BJ (cell line): ENCODE data around the gene UXS1. TPM values are rescaled to one million over a fixed set of nuclear protein-coding genes. Genes with fewer than 3 reads are reported as not detected.
"Not testable (repeated sequence)": the region's sequence is repeated elsewhere in the genome, so short reads cannot be mapped to it uniquely, and the experiment has no call there.

ENCODE experiments used
- CTCF ChIA-PET: fragments of 350-600 bp; formaldehyde crosslinking; extraction: SDS; loops from one replicate; lab custom pipeline; 2021; ENCODE audit warnings: antibody characterized with exemption, inconsistent platforms; lab: Yijun Ruan, JAX
- POLR2A ChIA-PET: fragments of 300-600 bp; sonication (Branson Sonifier 250); formaldehyde crosslinking; extraction: SDS; loops from one replicate; lab custom pipeline; 2021; ENCODE audit warnings: antibody characterized with exemption; lab: Charles Lee
- DNase-seq: peaks from one replicate; pipeline ENCODE4 v3.0.0-alpha.2; 2011; ENCODE audit warnings: low read depth
- H3K27me3 ChIP-seq: 2 replicates; pipeline ENCODE4 v1.6.0; 2011; ENCODE audit warnings: low read length; ENCODE audit not compliant: control insufficient read depth, insufficient read depth
- H3K36me3 ChIP-seq: 2 replicates; pipeline ENCODE4 v1.5.1; 2011; ENCODE audit warnings: low read length; ENCODE audit not compliant: control insufficient read depth, insufficient read depth
- H3K4me3 ChIP-seq: 2 replicates; pipeline ENCODE4 v1.5.1; 2011; ENCODE audit warnings: low read depth, mild to moderate bottlenecking, control low read depth, low read length
- polyA minus RNA-seq: library from RNA; depleted of rRNA, polyadenylated mRNA; stranded (reverse); fragments of >200 nt; gene quantifications from 2 replicates; pipeline ENCODE4 v1.2.3, GENCODE V29; 2011; rRNA and poly(A)+ RNA removed
- polyA plus RNA-seq: library from polyadenylated mRNA; depleted of rRNA; stranded (reverse); fragments of >200 nt; gene quantifications from 2 replicates; pipeline ENCODE4 v1.2.3, GENCODE V29; 2011; rRNA removed
- TF ChIP-seq, protein P1 (sequence below): IDR thresholded peaks from 2 replicates; pipeline ENCODE4 v1.5.1; 2011; ENCODE audit warnings: low read depth, mild to moderate bottlenecking, control low read depth, inconsistent platforms, low read length, moderate library complexity; ENCODE audit not compliant: insufficient read depth

UXS1 gene
- polyA plus RNA-seq, result 39.9 and 46.3 TPM in 2 replicates
- polyA minus RNA-seq, result 31.0 and 63.0 TPM in 2 replicates

DNA sequence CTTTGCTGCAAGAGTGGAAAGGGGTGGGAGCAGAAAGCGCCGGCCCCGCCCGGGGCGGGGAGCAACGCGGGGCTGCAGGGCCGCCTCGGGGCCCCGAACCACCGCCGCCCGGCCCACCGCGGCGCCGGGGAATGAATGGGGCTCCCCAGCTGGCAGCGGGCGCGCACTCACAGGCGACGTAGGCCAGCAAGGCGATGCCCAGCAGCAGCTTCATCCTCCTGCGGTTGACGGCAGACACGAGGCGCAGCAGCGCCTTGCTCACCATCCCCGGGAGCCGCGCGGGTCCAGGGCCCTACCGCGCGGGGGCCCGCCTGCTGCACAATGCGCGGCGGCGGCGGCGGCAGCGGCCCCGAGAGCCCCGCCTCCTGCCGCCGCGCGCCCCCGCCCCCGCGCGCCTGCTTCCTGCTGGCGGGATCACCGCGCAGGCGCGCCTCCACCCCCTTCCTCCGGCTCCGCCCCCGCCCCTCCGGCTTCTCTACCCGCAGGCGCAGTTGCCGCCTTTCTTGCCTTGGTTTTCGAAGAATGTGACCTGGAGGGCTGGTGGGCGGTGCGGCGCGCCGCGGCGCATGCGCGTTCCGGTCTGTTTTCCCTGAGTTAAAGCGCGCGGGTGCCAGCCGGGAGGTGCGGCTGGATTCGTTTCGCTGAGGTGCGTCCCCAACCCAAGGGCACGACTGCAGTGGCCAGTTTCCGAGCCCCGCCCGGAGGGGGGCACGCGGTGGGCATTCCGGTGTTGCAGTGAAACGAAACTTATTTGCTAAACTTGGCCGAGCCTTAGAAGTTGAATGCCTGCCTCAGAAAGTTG lies at the start of gene UXS1:
Gene UXS1 (minus strand): TSS at position 325 of the 802 bp plus-strand sequence. CDS start 60 bp downstream, at position 265.
- TF ChIP-seq, protein P1, sequence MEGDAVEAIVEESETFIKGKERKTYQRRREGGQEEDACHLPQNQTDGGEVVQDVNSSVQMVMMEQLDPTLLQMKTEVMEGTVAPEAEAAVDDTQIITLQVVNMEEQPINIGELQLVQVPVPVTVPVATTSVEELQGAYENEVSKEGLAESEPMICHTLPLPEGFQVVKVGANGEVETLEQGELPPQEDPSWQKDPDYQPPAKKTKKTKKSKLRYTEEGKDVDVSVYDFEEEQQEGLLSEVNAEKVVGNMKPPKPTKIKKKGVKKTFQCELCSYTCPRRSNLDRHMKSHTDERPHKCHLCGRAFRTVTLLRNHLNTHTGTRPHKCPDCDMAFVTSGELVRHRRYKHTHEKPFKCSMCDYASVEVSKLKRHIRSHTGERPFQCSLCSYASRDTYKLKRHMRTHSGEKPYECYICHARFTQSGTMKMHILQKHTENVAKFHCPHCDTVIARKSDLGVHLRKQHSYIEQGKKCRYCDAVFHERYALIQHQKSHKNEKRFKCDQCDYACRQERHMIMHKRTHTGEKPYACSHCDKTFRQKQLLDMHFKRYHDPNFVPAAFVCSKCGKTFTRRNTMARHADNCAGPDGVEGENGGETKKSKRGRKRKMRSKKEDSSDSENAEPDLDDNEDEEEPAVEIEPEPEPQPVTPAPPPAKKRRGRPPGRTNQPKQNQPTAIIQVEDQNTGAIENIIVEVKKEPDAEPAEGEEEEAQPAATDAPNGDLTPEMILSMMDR, result no peak
- Histone ChIP-seq H3K27me3 (no peaks in the 10 kb centered on the region), H3K36me3 (no peaks in the 10 kb centered on the region), H3K4me3 (peak within 1 kb of the TSS; percentile 84)
- ChIA-PET POLR2A (no interaction called here), CTCF (no interaction called here)
- peak; percentile 82 for DNase-seq

DNA sequence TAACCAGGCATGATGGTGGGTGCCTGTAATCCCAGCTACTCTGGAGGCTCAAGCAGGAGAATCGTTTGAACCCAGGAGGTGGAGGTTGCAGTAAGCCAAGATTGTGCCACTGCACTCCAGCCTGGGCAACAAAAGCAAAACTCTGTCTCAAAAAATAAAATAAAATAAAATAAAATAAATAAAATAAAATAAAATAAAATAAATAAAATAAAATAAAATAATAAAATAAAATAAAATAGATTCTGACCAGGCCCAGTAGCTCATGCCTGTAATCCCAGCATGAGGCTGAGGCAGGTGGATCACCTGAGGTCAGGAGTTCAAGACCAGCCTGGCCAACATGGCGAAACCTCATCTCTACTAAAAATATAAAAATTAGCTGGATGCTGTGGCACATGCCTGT lies 45.4 kb upstream of the UXS1 start:
- H3K27me3 ChIP-seq, POLR2A ChIA-PET, CTCF ChIA-PET, DNase-seq, H3K36me3 ChIP-seq, H3K4me3 ChIP-seq: not testable (repeated sequence)

DNA sequence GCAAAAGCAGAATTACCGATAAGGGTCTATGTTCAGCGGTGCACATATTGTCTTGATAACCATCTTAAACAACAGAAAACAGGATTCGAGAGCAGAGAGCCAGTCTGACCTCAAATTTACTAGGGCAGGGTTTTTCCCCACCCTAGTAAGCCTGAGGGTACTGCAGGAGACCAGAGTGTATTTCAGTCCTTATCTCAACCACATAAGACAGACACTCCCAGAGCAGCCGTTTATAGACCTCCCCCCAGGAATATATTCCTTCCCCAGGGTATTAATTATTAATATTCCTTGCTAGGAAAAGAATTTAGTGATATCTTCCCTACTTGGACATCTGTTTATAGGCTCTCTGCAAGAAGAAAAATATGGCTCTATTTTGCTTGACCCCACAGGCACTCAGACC lies 41.3 kb upstream of the UXS1 start:
- H3K27me3 ChIP-seq, CTCF ChIA-PET, H3K36me3 ChIP-seq, DNase-seq, POLR2A ChIA-PET, H3K4me3 ChIP-seq: not testable (repeated sequence)

DNA sequence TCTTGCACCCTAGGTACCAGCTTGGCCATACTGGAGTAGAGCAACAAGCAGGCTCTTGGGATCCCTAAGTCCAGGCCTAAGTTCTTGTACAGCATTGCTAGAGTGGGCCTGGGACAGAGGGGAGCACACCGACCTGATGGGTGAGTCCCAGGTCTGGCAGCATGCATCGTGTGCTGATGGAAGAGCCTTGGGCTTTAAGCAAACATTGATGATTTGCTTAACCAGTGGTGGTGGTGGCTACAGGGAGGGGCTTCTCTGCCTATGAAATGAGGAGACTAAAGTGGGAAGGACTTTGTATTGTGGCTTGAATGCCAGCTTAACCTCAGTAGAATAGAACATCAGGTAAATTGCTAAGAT lies 39.2 kb upstream of the UXS1 start:
- POLR2A ChIA-PET, result no interaction called here
- no peaks in the 10 kb centered on the region for H3K36me3 ChIP-seq
- TF ChIP-seq, protein P1, result no peak
- CTCF ChIA-PET, result interaction anchor here (0.9 kb wide), 1 partner anchor 128 kb away, joined by 3 read pairs; no protein-coding TSS in a partner anchor
- no peaks in the 10 kb centered on the region for H3K27me3 ChIP-seq
- H3K4me3 ChIP-seq, result no peak overlapping the region
- DNase-seq, result no peak

DNA sequence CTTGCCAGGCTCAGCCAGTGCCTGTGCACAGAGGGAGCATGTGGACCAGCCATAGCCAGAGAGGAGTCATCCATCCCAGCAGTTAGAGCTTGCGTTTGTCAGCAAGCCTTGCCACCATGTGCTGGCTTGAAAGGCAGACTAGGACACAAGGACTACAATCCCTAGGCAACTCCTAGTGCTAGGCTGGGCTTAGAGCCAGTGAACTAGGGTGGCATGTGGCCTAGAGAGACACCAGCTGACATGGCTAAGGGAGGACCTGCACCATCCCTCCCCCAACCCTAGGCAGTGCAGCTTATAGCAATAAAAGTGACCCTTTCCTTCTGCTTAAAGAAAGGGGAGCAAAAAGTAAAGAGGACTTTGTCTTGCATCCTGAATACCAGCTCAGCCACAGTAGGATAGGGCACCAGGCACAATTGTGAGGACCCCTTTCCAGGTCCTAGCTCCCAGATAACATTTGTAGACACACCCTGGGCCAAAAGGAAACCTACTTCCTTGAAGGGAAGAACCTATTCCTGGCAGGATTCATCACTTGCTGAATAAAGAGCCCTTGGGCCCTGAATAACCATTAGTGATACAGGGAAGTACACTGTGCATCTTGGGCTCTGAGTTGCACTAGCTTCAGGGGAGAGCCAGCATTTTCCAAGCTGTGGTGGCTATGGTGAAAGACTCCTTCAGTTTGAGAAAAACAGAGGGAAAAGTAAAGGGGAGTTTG lies 38.7 kb upstream of the UXS1 start:
- Histone ChIP-seq H3K27me3 (no peaks in the 10 kb centered on the region), H3K36me3 (no peaks in the 10 kb centered on the region), H3K4me3 (no peak overlapping the region)
- ChIA-PET CTCF (interaction anchor here (0.9 kb wide), 1 partner anchor 128 kb away, joined by 3 read pairs; no protein-coding TSS in a partner anchor), POLR2A (no interaction called here)
- DNase-seq, result no peak
- TF ChIP-seq, protein P1, result no peak

DNA sequence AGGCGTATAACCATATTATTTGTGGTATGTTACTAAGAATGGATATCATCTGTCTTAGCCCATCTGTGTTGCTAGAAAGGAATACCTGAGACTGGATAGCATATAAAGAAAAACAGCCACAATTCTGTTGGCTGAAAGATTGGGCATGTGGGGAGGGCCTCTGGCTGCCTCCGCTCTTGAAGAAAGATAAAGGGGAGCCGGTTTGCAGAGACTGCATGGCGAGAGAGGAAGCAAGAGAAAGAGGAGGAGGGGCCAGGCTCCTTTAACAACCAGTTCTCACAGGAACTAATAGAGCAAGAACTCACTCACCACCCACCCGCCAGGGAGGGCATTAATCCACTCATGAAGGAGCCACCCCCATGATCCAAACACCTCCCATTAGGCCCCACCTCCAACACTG lies 29.2 kb upstream of the UXS1 start:
- ChIA-PET POLR2A (no interaction called here), CTCF (no interaction called here)
- Histone ChIP-seq H3K27me3 (no peaks in the 10 kb centered on the region; the same call in 1 of the 2 replicates), H3K36me3 (no peaks in the 10 kb centered on the region), H3K4me3 (no peak overlapping the region)
- DNase-seq, result no peak
- TF ChIP-seq, protein P1, result no peak

DNA sequence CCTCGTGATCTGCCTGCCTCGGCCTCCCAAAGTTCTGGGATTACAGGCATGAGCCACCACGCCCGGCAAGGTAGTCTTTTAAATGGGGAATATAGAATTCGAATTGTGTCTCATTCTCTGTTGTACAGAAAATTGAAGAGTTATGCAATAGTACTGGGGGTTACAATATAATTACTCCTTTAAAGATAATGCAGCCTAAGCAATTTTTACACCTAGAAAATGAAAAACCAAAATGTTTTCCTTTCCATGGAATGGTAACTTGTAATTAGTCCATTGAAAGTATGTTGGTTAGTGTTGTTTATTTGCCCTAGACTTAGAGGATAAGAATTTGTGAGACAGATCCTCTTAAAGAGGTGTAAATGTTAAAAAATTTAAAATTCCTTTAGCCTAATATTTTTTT lies 28.0 kb upstream of the UXS1 start:
- H3K36me3 ChIP-seq, DNase-seq, POLR2A ChIA-PET, H3K4me3 ChIP-seq, CTCF ChIA-PET, H3K27me3 ChIP-seq: not testable (repeated sequence)
